ENCODE results near the gene CD244.
A peak's percentile ranks its signal among the peaks of the same experiment; 100 is the strongest.
"Not testable (repeated sequence)": the region's sequence is repeated elsewhere in the genome, so short reads cannot be mapped to it uniquely, and the experiment has no call there.

CD244 gene

DNA sequence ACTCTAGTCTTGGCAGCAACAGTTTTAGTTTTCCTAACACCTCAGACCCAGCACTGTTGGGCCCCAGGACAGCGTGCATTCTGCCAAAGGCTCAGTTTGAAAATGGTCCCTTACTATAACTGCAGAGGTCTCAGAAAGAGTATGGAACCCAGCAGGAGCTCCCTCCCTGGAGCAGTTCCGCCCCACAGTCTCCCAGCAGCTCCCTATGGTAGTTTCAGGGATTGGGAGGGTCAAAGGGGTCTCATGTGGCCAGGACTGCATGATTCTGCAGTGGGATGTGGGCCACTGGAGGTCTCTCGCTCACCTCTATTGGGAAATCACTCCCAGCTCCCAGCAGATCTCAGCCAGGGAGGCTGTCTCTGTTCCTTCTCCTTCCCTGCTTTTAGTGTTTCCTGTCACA, 54.4 kb downstream of the CD244 start:
- DNase-seq = no peak

DNA sequence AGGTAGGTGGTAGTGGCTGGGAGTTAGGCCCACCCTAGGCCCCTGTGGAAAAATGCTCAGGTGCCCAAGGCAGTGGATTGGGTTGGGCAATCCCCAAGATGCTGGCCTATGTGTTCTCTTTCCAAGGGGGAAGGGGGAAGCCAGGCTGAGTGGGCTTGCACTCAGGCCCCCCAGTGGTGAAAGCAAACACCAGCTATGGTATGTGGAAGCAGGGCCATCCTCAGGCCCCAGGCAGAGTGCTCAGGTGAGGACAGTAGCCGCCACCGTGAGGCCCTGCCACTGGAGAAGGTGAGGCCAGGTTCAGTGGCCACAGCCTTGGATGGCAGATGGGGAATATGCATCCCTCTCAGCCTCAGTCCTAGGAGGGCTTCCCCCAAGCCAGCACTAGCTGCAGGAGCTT, 54.9 kb downstream of the CD244 start:
- DNase-seq = no peak

DNA sequence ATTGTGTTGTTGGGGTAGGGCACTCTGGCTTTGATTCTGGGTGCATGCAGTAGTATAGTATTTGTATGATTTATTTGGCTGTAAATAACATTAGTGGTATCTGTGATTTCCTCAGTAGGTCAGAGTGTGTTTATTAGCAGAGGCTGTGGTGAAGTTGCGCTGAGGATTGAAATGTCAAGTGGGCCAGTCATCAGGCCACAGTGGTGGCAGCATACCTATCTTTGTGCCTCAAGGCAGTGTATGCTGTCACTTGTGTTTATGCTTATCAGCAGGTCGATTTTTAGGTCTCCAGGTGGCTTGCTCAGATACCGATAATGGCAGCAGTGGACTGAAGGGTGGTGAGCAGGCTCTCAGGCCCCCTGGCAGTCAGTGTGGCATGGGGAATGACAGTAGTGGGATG, 55.4 kb downstream of the CD244 start:
- DNase-seq = no peak

DNA sequence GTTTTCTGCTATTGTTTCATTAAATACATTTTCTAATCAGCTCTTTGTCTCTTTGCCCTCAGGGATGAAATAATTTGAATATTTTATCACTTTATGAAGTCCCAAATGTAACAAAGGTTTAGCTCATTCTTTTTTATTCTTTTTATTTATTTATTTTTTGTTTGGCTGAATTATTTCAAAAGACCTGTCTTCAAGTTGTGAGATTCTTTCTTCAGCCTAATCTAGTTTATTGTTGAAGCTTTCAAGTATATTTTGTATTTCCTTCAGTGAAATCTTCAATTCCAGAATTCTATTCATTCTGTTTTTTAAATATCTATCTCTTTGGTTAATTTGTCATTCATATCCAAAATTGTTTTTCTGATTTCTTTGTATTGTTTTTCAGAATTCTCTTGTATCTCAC, 55.9 kb downstream of the CD244 start:
- no peak for DNase-seq

DNA sequence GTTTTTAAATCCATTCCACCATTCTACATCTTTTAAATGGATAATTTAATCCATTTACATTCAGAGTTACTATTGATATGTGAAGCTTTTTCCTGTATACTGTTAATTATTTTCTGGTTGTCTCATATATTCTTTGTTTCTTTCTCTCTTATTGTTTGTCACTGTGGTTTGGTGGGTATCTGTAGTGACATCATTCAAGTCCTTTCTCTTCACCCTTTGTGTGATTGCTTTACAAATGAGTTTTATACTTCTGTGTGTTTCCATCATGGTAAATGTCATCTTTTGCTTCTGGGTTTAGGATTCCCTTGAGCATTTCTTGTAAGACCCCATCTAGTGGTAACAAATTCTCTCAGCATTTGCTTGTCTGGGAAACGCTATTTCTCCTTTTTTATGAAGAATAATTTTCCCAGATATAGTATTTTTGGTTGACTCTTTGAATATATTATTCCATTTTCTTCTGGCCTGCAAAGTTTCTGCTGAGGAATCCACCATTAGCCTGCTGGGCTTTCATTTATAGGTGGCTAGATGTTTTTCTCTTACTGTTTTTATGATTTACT, 56.5 kb downstream of the CD244 start:
- no peak for DNase-seq

DNA sequence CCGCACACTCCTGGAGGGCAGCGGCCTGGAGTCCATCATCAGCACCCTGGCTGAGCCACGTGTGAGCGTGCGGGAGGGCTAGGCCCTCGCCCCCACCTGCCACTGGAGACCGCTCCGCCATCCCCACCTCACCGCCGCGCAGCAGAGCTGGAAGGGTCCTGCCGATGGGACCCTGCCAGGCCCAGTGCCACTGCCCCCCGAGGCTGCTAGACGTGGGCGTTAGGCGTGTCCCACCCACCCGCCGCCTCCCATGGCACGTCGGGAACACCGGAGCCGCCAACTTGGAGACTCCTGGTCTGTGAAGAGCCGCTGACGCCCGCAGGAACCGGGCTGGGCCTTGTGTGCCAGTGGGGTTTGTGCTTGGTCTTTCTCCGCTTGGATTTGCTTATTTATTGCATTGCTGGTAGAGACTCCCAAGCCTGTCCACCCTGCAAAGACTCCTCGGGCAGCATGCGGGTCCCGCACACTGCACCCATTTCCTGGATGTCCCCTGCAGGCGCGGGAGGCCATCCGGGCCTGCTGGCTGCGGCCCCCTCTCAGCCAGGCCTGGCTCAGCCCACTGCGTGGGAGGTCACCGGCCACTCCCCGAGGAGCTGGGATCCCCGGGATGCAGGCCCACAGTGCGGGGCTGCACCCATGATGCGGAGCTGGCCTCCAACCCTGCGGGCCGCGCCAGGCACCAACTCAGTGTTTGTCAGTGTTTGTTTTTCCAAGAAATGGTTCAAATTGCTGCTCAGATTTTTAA, 60.7 kb downstream of the CD244 start:
- DNase-seq = no peak

DNA sequence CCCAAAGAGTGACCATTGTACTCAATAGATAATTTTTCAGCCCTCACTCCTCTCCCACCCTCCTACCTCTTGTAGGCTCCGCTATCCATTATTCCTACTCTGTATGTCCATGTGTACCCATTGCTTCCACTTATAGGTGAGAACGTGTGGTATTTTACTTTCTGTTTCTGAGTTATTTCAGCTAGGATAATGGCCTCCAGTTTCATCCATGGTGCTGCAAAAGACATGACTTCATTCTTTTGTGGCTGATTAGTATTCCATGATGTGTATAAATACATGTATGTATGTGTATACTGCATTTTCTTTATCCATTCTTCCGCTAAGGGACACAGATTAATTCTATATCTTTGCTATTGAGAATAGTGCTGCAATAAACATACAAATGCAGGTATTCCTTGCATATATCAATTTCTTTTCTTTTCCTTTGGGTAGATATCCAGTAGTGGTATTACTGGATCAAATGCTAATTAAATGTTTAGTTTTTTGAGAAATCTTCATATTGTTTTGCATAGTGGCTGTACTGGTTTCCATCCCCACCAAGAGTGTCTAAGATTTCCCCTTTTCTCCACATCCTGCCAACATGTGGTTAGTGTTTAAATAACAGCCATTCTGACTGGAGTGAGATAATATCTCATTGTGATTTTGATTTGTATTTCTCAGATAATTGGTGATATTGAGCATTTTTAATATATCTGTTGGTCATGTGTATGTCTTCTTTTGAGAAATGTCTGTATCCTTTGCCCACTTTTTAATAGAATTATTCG, 61.9 kb downstream of the CD244 start:
- DNase-seq = peak in 1 of 2 donors; percentile 52

DNA sequence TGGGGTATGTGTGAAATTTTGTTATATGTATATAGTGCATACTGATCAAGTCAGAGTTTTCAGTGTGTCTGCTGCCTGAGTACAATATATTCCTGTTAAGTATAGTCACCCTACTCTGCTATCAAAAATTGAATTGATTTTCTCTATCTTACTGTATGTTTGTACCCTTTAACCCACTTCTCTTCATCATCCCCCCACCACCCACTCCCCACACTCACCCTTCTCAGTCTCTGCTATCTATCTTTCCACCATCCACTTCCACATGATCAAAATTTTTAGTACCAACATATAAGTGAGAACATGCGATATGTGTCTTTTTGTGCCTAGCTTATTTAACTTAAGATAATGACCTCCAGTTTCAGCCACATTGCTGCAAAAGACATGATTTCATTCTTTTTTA, 62.5 kb downstream of the CD244 start:
- no peak for DNase-seq

DNA sequence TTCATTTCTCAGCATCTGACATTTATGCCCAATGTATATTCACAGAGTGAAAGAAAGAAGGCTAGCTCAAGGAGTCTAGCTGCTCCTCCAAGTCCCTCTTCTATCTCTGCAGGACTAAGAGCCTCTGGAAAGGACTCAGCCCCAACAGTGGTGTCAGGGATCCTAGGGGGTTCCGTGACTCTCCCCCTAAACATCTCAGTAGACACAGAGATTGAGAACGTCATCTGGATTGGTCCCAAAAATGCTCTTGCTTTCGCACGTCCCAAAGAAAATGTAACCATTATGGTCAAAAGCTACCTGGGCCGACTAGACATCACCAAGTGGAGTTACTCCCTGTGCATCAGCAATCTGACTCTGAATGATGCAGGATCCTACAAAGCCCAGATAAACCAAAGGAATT, 63.0 kb downstream of the CD244 start:
- DNase-seq = no peak

DNA sequence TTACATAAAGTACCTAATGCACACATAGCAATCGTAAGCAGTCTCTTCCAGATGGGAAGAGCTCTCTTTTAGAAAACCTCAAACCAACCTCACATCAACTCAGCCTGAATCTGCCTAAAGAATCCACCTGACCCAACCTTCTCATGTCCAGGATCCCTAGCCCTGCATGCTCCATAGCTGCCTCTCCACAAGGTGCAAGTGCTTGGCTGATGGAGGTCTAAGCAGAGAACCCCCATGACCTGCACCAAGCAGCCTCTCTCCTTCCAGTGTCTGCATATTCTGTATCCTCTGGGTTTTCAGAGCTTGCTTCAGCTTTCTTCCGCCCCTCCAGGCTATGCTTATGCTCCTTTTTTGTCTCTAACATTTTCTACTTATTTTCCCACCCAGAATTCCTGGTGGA, 64.2 kb downstream of the CD244 start:
- DNase-seq = no peak

DNA sequence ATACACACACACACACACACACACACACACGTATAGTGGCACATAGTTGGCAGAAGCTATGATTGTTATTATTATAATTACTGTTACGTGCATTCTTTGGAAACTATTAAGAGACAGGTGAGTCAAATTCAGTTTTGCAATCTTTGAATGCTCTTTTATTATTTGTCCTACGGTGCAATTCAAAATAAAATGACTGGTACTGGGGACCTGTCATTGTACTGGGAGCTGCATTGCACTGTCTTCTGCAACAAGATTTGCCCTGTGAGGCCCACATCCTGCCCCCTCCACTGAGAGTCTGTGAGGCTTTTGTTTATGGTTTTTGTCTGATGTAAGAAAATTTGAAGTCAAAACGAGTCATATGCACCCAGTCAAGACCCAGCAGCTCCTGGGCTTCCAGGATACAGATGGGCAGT, 64.8 kb downstream of the CD244 start:
- DNase-seq = peak; percentile 60 to 65

DNA sequence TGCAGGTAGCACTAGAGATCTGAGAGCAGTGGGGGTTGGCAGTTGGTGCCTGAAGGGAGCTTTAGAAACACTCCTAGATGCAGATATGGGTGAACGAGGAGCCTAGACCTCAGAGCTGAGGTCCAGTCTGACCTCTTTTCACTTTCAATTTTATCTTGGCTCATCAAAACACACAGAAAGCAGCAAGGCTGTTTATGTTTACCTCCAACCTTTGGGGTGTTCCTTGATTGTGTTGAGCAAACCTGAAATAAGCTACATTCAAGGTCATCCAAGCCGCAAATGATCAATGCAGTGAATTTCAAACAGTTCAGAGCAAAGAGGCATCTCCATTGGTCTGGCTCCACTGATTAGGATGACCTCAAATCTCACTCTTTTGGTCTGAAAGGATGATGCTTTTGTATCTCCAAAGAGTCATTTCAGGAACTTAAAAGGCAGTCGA, 65.4 kb downstream of the CD244 start:
- DNase-seq = no peak

DNA sequence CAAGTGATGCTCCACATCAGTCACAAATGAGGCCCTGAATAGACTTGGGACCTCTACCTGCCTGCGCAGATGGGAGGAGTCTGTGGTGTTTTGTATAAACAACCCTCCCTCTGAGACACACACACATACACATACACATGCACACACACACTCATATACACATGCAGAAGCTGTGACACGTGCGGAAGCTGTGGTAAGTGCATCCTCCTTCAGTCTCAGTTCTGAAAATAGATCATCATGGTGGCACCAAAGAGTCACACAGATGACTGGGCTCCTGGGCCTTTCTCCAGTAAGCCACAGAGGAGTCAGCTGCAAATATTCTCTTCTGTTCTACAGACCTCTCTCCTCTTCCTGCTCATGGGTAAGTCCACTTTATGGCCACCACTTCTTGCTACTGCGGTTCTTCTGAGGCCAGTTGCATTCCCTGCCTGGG, 66.7 kb downstream of the CD244 start, which contains the start of gene LY9:
TSS of gene LY9 (plus strand) at position 224 of the 433 bp plus-strand sequence. CDS start at position 238, 14 bp downstream.
- DNase-seq = peak; percentile 93

DNA sequence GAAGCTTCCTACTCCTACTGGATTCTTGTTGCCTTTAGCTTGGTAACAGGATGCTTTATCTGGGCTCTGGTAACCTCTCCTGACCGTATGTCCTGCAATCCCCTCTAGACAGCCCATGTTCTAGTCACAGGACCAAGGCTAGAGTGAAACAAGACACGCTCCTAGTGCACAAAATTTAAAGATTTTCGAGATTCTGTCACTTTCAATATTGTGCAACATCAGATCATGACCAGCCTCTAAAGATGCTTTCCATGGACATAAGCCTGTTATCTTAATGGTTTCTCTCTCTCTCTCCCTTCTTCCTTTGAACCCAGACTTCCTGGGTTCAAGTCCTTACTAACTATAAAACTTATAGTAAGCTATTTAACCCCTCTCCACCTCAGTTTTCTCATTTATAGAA, 68.3 kb downstream of the CD244 start:
- no peak for DNase-seq

DNA sequence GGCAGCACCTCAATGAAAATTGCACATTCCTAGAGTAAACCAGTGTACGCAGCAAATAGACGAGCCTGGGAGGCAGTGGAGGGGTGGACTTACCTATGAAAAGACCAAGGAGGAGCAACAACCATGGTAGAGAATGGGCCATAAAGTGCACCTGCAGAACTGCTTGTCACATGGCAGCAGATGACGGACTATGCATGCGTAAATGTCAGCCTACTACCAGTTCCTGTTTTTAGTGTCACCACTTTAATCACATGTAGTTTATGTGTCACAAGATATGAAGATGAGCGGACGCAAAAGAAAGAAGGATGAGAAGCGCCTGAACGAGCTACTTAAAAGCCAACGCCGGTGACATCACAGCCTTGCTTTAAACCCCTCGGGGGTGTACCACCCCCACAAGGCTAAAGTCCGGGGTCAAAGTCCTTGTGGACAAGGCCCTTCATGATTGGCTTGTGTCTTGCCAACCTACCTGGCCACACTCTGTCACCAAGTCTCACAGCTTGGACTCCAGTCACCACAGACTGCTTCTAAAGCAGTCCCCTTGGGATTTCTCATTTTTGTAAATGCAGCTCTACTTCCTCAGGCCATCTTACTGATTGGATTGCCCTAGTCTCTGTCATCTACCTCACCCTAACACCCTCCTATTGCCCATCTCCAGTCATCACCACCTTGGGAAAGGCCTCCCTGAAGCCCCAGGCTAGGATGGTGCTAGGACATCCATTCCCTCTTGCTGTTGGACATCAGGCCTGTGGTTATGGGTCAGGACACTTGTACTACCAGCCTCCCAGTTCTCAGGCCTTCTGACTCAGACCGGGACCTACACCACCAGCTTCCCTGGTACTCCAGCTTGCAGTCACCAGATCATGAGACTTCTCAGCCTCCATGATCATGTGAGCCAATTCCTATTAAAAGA, 72.7 kb downstream of the CD244 start:
- peak in 1 of 2 donors; percentile 83 for DNase-seq

DNA sequence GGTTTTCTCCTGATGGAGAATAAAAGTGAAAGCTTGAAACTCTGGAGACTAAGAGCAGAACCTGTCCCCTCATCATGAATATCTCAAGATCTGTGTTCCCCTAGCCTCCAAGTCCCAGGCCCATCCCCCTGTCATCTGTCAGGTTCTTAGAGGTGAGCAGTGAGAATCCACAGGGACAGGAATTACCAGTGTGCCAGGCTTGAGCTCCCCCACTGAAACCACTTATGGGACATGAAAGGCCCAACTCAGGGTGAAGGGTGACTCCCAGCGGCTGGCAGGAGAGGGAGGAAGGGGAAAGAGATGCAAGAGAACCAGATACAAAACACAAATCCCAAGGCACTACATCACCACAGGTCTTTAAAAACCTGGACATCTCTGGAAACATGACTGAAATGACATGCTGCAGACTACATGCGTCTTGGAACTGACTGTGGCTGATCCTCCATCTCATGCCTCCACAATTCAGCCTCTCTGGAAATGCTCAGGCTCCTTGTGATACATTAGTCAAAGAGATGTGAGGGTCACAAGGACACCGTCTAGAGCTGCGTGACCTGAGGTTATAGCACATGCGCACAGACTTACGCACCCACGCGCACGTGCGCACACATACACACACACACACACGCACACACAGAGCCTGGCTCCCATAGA, 73.5 kb downstream of the CD244 start:
- DNase-seq = no peak

DNA sequence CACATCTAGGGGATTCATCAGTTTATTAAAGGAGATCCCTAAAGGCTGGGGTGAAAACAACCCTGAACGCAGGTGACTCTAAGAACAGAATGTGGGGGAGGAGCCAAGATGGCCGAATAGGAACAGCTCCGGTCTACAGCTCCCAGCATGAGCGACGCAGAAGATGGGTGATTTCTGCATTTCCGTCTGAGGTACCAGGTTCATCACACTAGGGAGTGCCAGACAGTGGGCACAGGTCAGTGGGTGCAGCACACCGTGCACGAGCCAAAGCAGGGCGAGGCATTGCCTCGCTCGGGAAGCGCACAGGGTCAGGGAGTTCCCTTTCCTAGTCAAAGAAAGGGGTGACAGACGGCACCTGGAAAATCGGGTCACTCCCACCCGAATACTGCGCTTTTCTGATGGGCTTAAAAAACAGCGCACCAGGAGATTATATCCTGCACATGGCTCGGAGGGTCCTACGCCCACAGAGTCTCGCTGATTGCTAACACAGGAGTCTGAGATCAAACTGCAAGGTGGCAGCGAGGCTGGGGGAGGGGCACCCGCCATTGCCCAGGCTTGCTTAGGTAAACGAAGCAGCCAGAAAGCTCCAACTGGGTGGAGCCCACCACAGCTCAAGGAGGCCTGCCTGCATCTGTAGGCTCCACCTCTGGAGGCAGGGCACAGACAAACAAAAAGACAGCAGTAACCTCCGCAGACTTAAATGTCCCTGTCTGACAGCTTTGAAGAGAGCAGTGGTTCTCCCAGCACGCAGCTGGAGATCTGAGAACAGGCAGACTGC, 79.5 kb downstream of the CD244 start:
- not testable (repeated sequence) for DNase-seq

DNA sequence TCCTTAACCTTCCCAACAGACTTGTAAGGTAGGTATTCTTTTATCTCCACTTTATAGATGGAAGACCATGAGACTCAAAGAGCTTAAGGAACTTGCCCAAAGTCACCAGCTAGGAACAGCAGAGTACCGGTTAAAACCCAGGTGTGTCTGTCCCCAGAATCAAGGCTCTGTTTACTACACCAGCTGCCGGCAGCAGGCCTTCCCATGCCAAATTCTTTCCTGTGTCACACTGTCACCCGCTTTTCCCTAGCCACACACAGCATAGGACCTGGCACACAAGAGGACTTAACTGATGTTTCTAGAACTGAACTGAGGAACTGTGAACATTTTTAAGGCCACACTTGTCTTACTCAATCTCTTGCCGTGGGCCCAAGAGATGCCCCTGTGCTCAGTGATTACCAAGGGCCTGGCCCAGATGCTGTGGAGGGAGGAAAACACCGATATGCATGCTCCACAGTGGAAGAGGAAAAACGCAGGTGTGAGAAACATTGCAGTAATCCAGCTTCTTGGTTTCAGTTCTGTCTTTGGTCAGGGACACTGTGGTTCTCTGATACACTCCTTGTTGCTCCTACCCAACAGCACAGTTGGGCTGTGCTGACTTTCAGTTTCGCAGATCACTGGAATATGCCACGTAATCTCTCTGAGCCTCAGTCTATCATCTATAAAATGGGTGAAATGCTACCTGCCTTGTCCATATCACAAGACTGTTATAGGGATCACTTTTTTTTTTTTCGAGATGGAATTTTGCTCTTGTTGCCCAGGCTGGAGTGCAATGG, 80.6 kb downstream of the CD244 start:
- peak; percentile 44 to 61 for DNase-seq

DNA sequence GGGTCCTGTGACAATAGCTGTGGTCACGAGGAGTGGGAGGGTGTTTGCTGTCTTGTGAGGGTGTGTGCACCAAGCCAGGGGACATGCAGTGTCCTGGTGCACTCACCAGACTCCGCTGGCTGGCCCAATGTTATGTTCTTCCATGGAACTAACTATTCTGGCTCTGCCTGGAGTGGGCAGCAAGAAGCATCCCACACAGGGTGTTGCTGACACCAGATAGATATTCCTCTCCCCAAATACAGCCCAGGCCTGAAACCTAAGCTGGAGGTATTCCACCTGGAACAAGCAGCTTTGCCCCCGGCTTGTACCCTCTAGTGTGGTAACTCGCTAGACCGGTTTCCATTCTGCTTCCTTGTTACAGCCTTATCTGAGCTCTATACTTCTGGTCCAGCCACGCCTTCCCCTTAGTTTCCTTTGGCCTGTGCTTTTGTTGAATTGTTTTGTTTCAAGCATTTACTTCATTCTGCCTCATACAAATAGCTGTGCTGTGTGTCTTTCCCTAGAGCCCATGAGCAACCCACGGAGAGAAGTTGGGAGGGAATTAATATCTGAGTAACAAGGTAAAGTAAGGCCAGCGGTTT, 81.4 kb downstream of the CD244 start:
- DNase-seq = no peak

DNA sequence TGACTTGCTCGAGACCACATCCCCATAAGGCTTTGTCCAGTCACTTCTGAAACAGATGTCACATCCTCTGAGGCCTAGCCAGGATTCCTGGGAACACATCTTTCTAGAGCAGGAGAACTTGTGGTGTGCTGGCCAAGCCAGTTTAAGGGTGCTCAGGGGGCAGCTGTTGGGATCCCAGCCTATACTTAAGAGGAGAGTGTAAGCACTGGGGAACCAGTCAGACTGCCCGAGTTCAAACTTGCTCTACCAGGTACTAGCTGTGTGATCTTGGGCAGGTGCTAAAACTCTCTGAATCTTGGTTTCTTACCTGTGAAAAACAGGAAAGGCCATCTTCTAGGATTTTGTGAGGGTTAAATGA, 82.3 kb downstream of the CD244 start:
- no peak for DNase-seq
